ENCODE data around the gene CHAF1A. TPM values are rescaled to one million over a fixed set of nuclear protein-coding genes. Genes with fewer than 3 reads are reported as not detected.

CHAF1A gene
- total RNA-seq, 2 experiments from 2014 or later, result 57.3 to 65.1 TPM

GRCh38 chr19:4491446-4491845 lies 89.0 kb downstream of the CHAF1A start:
- no peak for DNase-seq
- no peak overlapping the region for H3K27ac Mint-ChIP-seq
- CTCF ChIA-PET, result no interaction called here
- H3K4me3 Mint-ChIP-seq, result no peak overlapping the region
- intact Hi-C loops (cut with micrococcal nuclease), result no loop called here
- peaks cover 9% of the 10 kb centered on the region for H3K36me3 Mint-ChIP-seq (ENCODE audit: low read depth)
- no peaks in the 10 kb centered on the region for H3K4me1 Mint-ChIP-seq (ENCODE audit: low read depth)
- H3K27me3 Mint-ChIP-seq (ENCODE audit: low read depth), result no peaks in the 10 kb centered on the region
- H3K9me3 Mint-ChIP-seq, result no peaks in the 10 kb centered on the region

- no peak for DNase-seq
- no peak overlapping the region for H3K4me3 Mint-ChIP-seq
- CTCF ChIA-PET, result no interaction called here
- intact Hi-C loops (cut with micrococcal nuclease), result no loop called here
- H3K36me3 Mint-ChIP-seq (ENCODE audit: low read depth), result peaks cover 9% of the 10 kb centered on the region
- H3K27me3 Mint-ChIP-seq (ENCODE audit: low read depth), result no peaks in the 10 kb centered on the region
- no peaks in the 10 kb centered on the region for H3K4me1 Mint-ChIP-seq (ENCODE audit: low read depth)
- H3K9me3 Mint-ChIP-seq, result no peaks in the 10 kb centered on the region
- no peak overlapping the region for H3K27ac Mint-ChIP-seq
Measured at GRCh38 chr19:4492337-4493103, 90.1 kb downstream of the CHAF1A start.

Small RNA genes lying within 50 kb of the gene (microRNA-seq; reads per million reads assigned to microRNA genes)
- 9.9 reads per million, percentile 22 among the genes with 10 or more reads in this experiment for gene MIR4746 (ENCODE audit: borderline microRNAs expressed, borderline replicate concordance)

Other genes with a start within 250 kb of the CHAF1A start
- gene CREB3L3, start 249.0 kb upstream of the CHAF1A start, total RNA-seq, result not detected
- 10 to 100 TPM; 20.0 to 20.1 TPM for gene SIRT6, start 220.1 kb upstream of the CHAF1A start, total RNA-seq
- gene ANKRD24, start 220.0 kb upstream of the CHAF1A start, total RNA-seq, result 1 to 10 TPM; 2.5 to 2.6 TPM
- 10 to 100 TPM in 1 of 2 experiments, 1 to 10 TPM in 1; 7.8 to 11.8 TPM for gene EBI3, start 173.1 kb upstream of the CHAF1A start, total RNA-seq
- 10 to 100 TPM; 28.5 to 29.8 TPM for gene YJU2, start 155.6 kb upstream of the CHAF1A start, total RNA-seq
- not detected for gene SHD, start 123.4 kb upstream of the CHAF1A start, total RNA-seq
- gene TMIGD2, start 100.3 kb upstream of the CHAF1A start, total RNA-seq, result 10 to 100 TPM; 19.9 to 21.2 TPM
- 10 to 100 TPM; 12.3 to 17.5 TPM for gene FSD1, start 98.0 kb upstream of the CHAF1A start, total RNA-seq
- 10 to 100 TPM in 1 of 2 experiments, 1 to 10 TPM in 1; 8.1 to 10.7 TPM for gene STAP2, start 63.8 kb upstream of the CHAF1A start, total RNA-seq
- 10 to 100 TPM; 16.3 to 18.6 TPM for gene MPND, start 59.1 kb upstream of the CHAF1A start, total RNA-seq
- gene SH3GL1, start 2.1 kb upstream of the CHAF1A start, total RNA-seq, result 10 to 100 TPM; 31.7 to 32.1 TPM
- 10 to 100 TPM; 28.7 to 36.2 TPM for gene UBXN6, start 55.2 kb downstream of the CHAF1A start, total RNA-seq
- gene HDGFL2, start 69.7 kb downstream of the CHAF1A start, total RNA-seq, result 10 to 100 TPM; 43.0 to 43.5 TPM
- not detected for gene PLIN4, start 115.8 kb downstream of the CHAF1A start, total RNA-seq
- gene PLIN5, start 132.6 kb downstream of the CHAF1A start, total RNA-seq, result under 1 TPM; 0.07 to 0.25 TPM
- gene LRG1, start 137.4 kb downstream of the CHAF1A start, total RNA-seq, result 1 to 10 TPM; 1.3 to 1.5 TPM
- gene SEMA6B, start 157.0 kb downstream of the CHAF1A start, total RNA-seq, result under 1 TPM in 1 of 2 experiments, not detected in 1; 0.17 TPM
- 10 to 100 TPM; 19.9 to 20.4 TPM for gene TNFAIP8L1, start 236.9 kb downstream of the CHAF1A start, total RNA-seq

All from activated naive CD4-positive, alpha-beta T cell treated with anti-CD3 and anti-CD28 coated beads for 36 hours (primary cell).